Measurements from ENCODE around the gene ALKBH4. TPM values are rescaled to one million over a fixed set of nuclear protein-coding genes. Genes with fewer than 3 reads are reported as not detected.

Gene ALKBH4
- total RNA-seq, 1 experiment from 2014 or later: 27.3 TPM

Other genes starting within 250 kb of the ALKBH4 start
- gene SH2B2, start 178.0 kb downstream of the ALKBH4 start, total RNA-seq (2014; rRNA removed; shearing (Covaris generic)): 0.90 and 1.2 TPM in 2 replicates
- gene SPDYE6, start 108.4 kb downstream of the ALKBH4 start, total RNA-seq (2014; rRNA removed; shearing (Covaris generic)): not detected in 2 replicates
- 19.9 and 21.1 TPM in 2 replicates for gene PRKRIP1, start 68.5 kb downstream of the ALKBH4 start, total RNA-seq (2014; rRNA removed; shearing (Covaris generic))
- 41.0 and 60.3 TPM in 2 replicates for gene ORAI2, start 31.3 kb downstream of the ALKBH4 start, total RNA-seq (2014; rRNA removed; shearing (Covaris generic))
- 49.3 and 55.6 TPM in 2 replicates for gene LRWD1, start 121 bp upstream of the ALKBH4 start, total RNA-seq (2014; rRNA removed; shearing (Covaris generic))
- 81.7 and 93.9 TPM in 2 replicates for gene POLR2J, start 14.1 kb upstream of the ALKBH4 start, total RNA-seq (2014; rRNA removed; shearing (Covaris generic))
- 0.67 and 1.2 TPM in 2 replicates for gene RASA4B, start 52.9 kb upstream of the ALKBH4 start, total RNA-seq (2014; rRNA removed; shearing (Covaris generic))
- 4.7 and 6.4 TPM in 2 replicates for gene UPK3BL2, start 78.8 kb upstream of the ALKBH4 start, total RNA-seq (2014; rRNA removed; shearing (Covaris generic))
- not detected in 2 replicates for gene SPDYE2, start 86.4 kb upstream of the ALKBH4 start, total RNA-seq (2014; rRNA removed; shearing (Covaris generic))
- gene POLR2J3, start 107.7 kb upstream of the ALKBH4 start, total RNA-seq (2014; rRNA removed; shearing (Covaris generic)): 20.6 and 32.1 TPM in 2 replicates
- gene RASA4, start 151.9 kb upstream of the ALKBH4 start, total RNA-seq (2014; rRNA removed; shearing (Covaris generic)): 1.3 and 2.8 TPM in 2 replicates
- gene UPK3BL1, start 177.9 kb upstream of the ALKBH4 start, total RNA-seq (2014; rRNA removed; shearing (Covaris generic)): 44.0 and 55.2 TPM in 2 replicates
- gene SPDYE2B, start 185.5 kb upstream of the ALKBH4 start, total RNA-seq (2014; rRNA removed; shearing (Covaris generic)): not detected in 2 replicates
- 1.5 and 1.6 TPM in 2 replicates for gene POLR2J2, start 206.8 kb upstream of the ALKBH4 start, total RNA-seq (2014; rRNA removed; shearing (Covaris generic))